WTC11 (cell line): ENCODE measurements around the gene CAT. TPM values are rescaled to one million over a fixed set of nuclear protein-coding genes. Genes with fewer than 3 reads are reported as not detected.

Source experiments
- ATAC-seq: fragments of 200-7000 bp; cut with Tn5 transposase; 2 replicates; pipeline ENCODE4 v1.10.0; 2021; ENCODE audit warnings: mild to moderate bottlenecking, moderate library complexity
- CTCF ChIA-PET: fragments of 300-600 bp; sonication (Branson Sonifier 250); formaldehyde crosslinking; loops from one replicate; lab custom pipeline; 2021; ENCODE audit warnings: antibody characterized with exemption; lab: Charles Lee
- POLR2A ChIA-PET: fragments of 350-600 bp; sonication (Branson Sonifier 250); formaldehyde crosslinking; loops from one replicate; lab custom pipeline; 2021; ENCODE audit warnings: antibody characterized with exemption; lab: Charles Lee
- DNase-seq: peaks from one replicate; pipeline ENCODE4 v3.0.0; 2021; ENCODE audit warnings: low spot score
- H3K27ac Mint-ChIP-seq: 2 replicates; pipeline ENCODE4 v1.8.0; 2021; ENCODE audit warnings: mixed read lengths
- H3K27me3 Mint-ChIP-seq: 2 replicates; pipeline ENCODE4 v1.8.0; 2021; ENCODE audit warnings: low read depth, mild to moderate bottlenecking, moderate library complexity, mixed read lengths
- H3K36me3 Mint-ChIP-seq: 2 replicates; pipeline ENCODE4 v1.8.0; 2021; ENCODE audit warnings: mixed read lengths
- H3K4me1 Mint-ChIP-seq: 2 replicates; pipeline ENCODE4 v1.8.0; 2022; ENCODE audit warnings: mixed read lengths
- H3K4me3 Mint-ChIP-seq: 2 replicates; pipeline ENCODE4 v1.8.0; 2021; ENCODE audit warnings: mild to moderate bottlenecking, moderate library complexity, mixed read lengths
- H3K9me3 Mint-ChIP-seq: 2 replicates; pipeline ENCODE4 v1.8.0; 2021; ENCODE audit warnings: mixed read lengths
- ATF1 ChIP-seq: sonication (generic); formaldehyde crosslinking; IDR thresholded peaks from 2 replicates; pipeline ENCODE4 v1.8.1; 2023; ENCODE audit warnings: mild to moderate bottlenecking, moderate library complexity, missing genetic modification reagents
- ELF4 ChIP-seq: sonication (generic); formaldehyde crosslinking; IDR thresholded peaks from 2 replicates; pipeline ENCODE4 v1.8.1; 2022; ENCODE audit warnings: low read depth, mild to moderate bottlenecking, moderate library complexity, missing genetic modification reagents
- GABPB1 ChIP-seq: sonication (generic); formaldehyde crosslinking; IDR thresholded peaks from 2 replicates; pipeline ENCODE4 v1.8.1; 2023; ENCODE audit warnings: mild to moderate bottlenecking, missing genetic modification reagents
- GTF2I ChIP-seq: fragments of 250-450 bp; sonication (Bioruptor Pico); conservative IDR thresholded peaks from 2 replicates; pipeline ENCODE4 v1.4.0; 2021; ENCODE audit warnings: mild to moderate bottlenecking
- JUN ChIP-seq: sonication (generic); formaldehyde crosslinking; IDR thresholded peaks from 2 replicates; pipeline ENCODE4 v1.8.0; 2023; ENCODE audit warnings: mild to moderate bottlenecking, missing genetic modification reagents
- NFATC4 ChIP-seq: fragments of 250-450 bp; sonication (Bioruptor Pico); IDR thresholded peaks from 2 replicates; pipeline ENCODE4 v1.9.0; 2021; ENCODE audit warnings: mild to moderate bottlenecking
- PRRX2 ChIP-seq: fragments of 250-450 bp; sonication (Bioruptor Pico); IDR thresholded peaks from 2 replicates; pipeline ENCODE4 v1.8.0; 2021; ENCODE audit warnings: mild to moderate bottlenecking
- RELA ChIP-seq: sonication (generic); formaldehyde crosslinking; IDR thresholded peaks from 2 replicates; pipeline ENCODE4 v1.8.1; 2022; ENCODE audit warnings: missing genetic modification reagents, mild to moderate bottlenecking, borderline replicate concordance
- TEAD1 ChIP-seq: sonication (generic); formaldehyde crosslinking; IDR thresholded peaks from 2 replicates; pipeline ENCODE4 v1.8.0; 2022; ENCODE audit warnings: mild to moderate bottlenecking, missing genetic modification reagents
- TEAD4 ChIP-seq: sonication (generic); formaldehyde crosslinking; IDR thresholded peaks from 2 replicates; pipeline ENCODE4 v1.8.0; 2022; ENCODE audit warnings: mild to moderate bottlenecking, missing genetic modification reagents
- USF2 ChIP-seq: sonication (generic); formaldehyde crosslinking; IDR thresholded peaks from 2 replicates; pipeline ENCODE4 v1.8.1; 2023; ENCODE audit warnings: mild to moderate bottlenecking, missing genetic modification reagents, moderate library complexity
- ZNF121 ChIP-seq: sonication (generic); formaldehyde crosslinking; IDR thresholded peaks from 2 replicates; pipeline ENCODE4 v1.8.0; 2023; ENCODE audit warnings: missing genetic modification reagents
- ZNF219 ChIP-seq: sonication (generic); formaldehyde crosslinking; IDR thresholded peaks from 2 replicates; pipeline ENCODE4 v1.8.0; 2023; ENCODE audit warnings: missing genetic modification reagents, mild to moderate bottlenecking, borderline replicate concordance
- ZNF232 ChIP-seq: sonication (generic); formaldehyde crosslinking; IDR thresholded peaks from 2 replicates; pipeline ENCODE4 v1.8.0; 2022; ENCODE audit warnings: mild to moderate bottlenecking, missing genetic modification reagents
- ZNF396 ChIP-seq: fragments of 250-450 bp; sonication (Bioruptor Pico); IDR thresholded peaks from 2 replicates; pipeline ENCODE4 v1.8.0; 2021; ENCODE audit warnings: mild to moderate bottlenecking, moderate library complexity, borderline replicate concordance
- total RNA-seq: library from RNA; stranded (reverse); gene quantifications from 3 replicates; pipeline ENCODE4 v1.2.3, GENCODE V29; 2021
- TF ChIP-seq, protein P1 (sequence below): fragments of 200-600 bp; IDR thresholded peaks from 2 replicates; pipeline ENCODE4 v1.8.0; 2022; ENCODE audit warnings: antibody characterized with exemption
- TF ChIP-seq, protein P2 (sequence below): fragments of 250-450 bp; sonication (Bioruptor Pico); conservative IDR thresholded peaks from 2 replicates; pipeline ENCODE4 v1.9.0; 2021; ENCODE audit warnings: mild to moderate bottlenecking
- TF ChIP-seq, protein P3 (sequence below): sonication (generic); formaldehyde crosslinking; IDR thresholded peaks from 2 replicates; pipeline ENCODE4 v1.8.1; 2022; ENCODE audit warnings: mild to moderate bottlenecking, missing genetic modification reagents, moderate library complexity, borderline replicate concordance
- TF ChIP-seq, protein P4 (sequence below): fragments of 250-450 bp; sonication (Bioruptor Pico); IDR thresholded peaks from 2 replicates; pipeline ENCODE4 v1.9.0; 2021; ENCODE audit warnings: mild to moderate bottlenecking

The CAT gene
- total RNA-seq, 1 experiment from 2014 or later, result 9.3 TPM

- no peaks in the 10 kb centered on the region for H3K27me3 Mint-ChIP-seq
- peaks cover 55% of the 10 kb centered on the region for H3K36me3 Mint-ChIP-seq
- peak; percentile 71 for ATAC-seq
- POLR2A ChIA-PET, result no interaction called here
- H3K4me3 Mint-ChIP-seq, result no peak overlapping the region
- no peak overlapping the region for H3K27ac Mint-ChIP-seq
- H3K4me1 Mint-ChIP-seq, result no peaks in the 10 kb centered on the region
- peaks cover 20% of the 10 kb centered on the region for H3K9me3 Mint-ChIP-seq
- CTCF ChIA-PET, result interaction anchor here (0.9 to 2.9 kb wide), 13 partner anchors 10 to 318 kb away, joined by 3 to 14 read pairs (median 4); no protein-coding TSS in a partner anchor
- TF ChIP-seq, protein P1, sequence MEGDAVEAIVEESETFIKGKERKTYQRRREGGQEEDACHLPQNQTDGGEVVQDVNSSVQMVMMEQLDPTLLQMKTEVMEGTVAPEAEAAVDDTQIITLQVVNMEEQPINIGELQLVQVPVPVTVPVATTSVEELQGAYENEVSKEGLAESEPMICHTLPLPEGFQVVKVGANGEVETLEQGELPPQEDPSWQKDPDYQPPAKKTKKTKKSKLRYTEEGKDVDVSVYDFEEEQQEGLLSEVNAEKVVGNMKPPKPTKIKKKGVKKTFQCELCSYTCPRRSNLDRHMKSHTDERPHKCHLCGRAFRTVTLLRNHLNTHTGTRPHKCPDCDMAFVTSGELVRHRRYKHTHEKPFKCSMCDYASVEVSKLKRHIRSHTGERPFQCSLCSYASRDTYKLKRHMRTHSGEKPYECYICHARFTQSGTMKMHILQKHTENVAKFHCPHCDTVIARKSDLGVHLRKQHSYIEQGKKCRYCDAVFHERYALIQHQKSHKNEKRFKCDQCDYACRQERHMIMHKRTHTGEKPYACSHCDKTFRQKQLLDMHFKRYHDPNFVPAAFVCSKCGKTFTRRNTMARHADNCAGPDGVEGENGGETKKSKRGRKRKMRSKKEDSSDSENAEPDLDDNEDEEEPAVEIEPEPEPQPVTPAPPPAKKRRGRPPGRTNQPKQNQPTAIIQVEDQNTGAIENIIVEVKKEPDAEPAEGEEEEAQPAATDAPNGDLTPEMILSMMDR, result peak; percentile 47; the same call in 1 of the 2 replicates
- TF ChIP-seq NFATC4 (CRISPR knock-in tag), result no peak
- TF ChIP-seq, all 79 proteins: peak for 1
- DNase-seq, result peak; percentile 38
These were observed 29.6 kb downstream of the CAT start for GRCh38 chr11:34468209-34468841.

DNA sequence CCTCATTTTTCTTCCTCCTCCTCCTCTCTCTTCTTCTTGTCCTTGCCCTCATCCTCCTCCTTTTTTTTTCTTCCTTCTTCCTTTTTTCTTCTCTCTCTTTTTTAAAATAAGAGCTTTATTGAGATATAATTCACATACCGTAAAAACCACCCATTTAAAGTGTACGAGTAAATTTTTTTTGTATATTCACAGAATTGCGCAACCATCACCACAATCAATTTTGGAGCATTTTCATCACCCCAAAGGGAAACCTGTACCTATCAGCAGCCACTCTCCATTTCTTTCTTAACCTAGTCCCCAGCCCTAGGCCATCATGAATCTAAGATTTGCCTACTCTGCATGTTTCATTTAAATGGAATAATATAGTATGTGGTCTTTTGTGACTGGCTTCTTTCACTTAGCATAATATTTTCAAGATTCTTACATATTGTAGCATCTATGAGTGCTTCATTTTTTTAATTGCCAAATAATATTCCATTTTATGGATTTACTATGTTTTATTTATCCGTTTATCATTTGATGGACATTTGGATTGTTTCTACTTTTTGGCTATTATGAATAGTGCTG is 35.0 kb downstream of the CAT start:
- Mint-ChIP-seq H3K27me3 (no peaks in the 10 kb centered on the region; the same call in 1 of the 2 replicates), H3K9me3 (no peaks in the 10 kb centered on the region), H3K27ac (no peak overlapping the region), H3K4me3 (no peak overlapping the region), H3K4me1 (no peaks in the 10 kb centered on the region), H3K36me3 (peaks cover 11% of the 10 kb centered on the region)
- DNase-seq (no peak), ATAC-seq (no peak)
- CTCF ChIA-PET, result no interaction called here
- POLR2A ChIA-PET, result no interaction called here
- no peak for TF ChIP-seq USF2 (CRISPR knock-in tag)
- no peak for TF ChIP-seq ATF1 (CRISPR knock-in tag)
- no peak for TF ChIP-seq GABPB1
- no peak for TF ChIP-seq TEAD1 (CRISPR knock-in tag)
- no peak for TF ChIP-seq ELF4
- TF ChIP-seq JUN (CRISPR knock-in tag), result no peak

DNA sequence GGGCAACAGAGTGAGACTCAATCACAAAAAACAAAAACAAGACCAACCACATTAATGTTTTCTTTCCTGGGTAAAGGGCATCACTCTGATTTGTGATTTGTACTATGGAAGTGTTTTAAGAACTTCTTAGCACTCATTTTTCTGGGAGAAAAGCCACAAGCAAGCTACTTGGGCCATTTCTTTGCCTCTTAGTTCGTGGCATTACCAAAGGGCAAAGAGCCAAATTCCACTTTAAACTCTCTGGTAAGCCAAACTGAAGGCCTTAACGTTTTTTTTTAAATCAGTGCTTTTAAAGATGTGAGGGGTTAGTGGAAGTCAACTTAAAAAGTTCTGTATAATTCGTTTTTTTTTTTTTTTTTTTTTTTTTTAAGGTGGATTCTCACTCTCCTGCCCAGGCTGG is 36.9 kb downstream of the CAT start:
- POLR2A ChIA-PET, result no interaction called here
- TF ChIP-seq ZNF219 (no peak), ZNF232 (no peak), TEAD4 (no peak), RELA (CRISPR knock-in tag) (no peak)
- TF ChIP-seq, protein P2, sequence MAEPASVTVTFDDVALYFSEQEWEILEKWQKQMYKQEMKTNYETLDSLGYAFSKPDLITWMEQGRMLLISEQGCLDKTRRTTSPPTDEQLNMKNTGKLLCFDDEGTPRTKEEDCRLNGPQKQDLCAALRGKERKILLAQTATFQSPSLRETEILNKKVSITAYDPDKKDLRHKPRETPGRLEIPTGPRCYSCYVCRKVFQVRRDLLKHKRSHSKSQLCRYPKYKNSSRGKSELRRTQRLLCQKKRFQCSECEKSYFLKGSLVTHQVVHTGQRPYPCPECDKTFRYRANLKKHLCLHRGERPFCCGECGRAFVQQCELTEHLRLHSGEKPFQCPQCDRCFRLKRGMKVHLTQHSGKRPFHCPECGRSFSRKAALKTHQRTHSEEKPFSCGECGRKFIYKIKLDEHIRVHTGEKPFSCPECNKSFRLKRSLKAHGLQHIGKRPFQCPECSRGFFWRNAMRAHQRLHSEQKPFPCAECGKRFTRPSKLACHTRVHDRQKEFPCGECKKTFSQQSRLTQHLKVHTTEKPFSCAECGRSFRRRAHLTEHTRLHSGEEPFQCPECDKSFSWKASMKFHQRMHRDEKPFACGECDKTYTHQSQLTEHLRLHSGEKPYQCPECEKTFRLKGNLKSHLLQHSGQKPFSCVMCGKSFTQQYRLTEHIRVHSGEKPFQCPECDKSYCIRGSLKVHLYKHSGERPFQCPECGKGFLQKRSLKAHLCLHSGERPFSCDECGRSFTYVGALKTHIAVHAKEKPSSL (CRISPR knock-in tag), result no peak
- CTCF ChIA-PET, result interaction anchor here (1.0 kb wide), 1 partner anchor 17 kb away, joined by 4 read pairs; no protein-coding TSS in a partner anchor

GRCh38 chr11:34476849-34477248 is 38.1 kb downstream of the CAT start:
- ChIA-PET POLR2A (no interaction called here), CTCF (no interaction called here)
- Mint-ChIP-seq H3K27ac (no peak overlapping the region), H3K4me1 (no peaks in the 10 kb centered on the region), H3K27me3 (no peaks in the 10 kb centered on the region; the same call in 1 of the 2 replicates), H3K9me3 (no peaks in the 10 kb centered on the region), H3K4me3 (no peak overlapping the region), H3K36me3 (peaks cover 5% of the 10 kb centered on the region; the same call in 1 of the 2 replicates)
- ATAC-seq (no peak), DNase-seq (no peak)
- TF ChIP-seq, protein P3, sequence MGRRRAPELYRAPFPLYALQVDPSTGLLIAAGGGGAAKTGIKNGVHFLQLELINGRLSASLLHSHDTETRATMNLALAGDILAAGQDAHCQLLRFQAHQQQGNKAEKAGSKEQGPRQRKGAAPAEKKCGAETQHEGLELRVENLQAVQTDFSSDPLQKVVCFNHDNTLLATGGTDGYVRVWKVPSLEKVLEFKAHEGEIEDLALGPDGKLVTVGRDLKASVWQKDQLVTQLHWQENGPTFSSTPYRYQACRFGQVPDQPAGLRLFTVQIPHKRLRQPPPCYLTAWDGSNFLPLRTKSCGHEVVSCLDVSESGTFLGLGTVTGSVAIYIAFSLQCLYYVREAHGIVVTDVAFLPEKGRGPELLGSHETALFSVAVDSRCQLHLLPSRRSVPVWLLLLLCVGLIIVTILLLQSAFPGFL, result no peak
- TF ChIP-seq ZNF396 (CRISPR knock-in tag) (no peak), ELF4 (no peak), PRRX2 (CRISPR knock-in tag) (no peak), ZNF121 (CRISPR knock-in tag) (no peak), GTF2I (no peak), ZNF219 (no peak)
- TF ChIP-seq, protein P4, sequence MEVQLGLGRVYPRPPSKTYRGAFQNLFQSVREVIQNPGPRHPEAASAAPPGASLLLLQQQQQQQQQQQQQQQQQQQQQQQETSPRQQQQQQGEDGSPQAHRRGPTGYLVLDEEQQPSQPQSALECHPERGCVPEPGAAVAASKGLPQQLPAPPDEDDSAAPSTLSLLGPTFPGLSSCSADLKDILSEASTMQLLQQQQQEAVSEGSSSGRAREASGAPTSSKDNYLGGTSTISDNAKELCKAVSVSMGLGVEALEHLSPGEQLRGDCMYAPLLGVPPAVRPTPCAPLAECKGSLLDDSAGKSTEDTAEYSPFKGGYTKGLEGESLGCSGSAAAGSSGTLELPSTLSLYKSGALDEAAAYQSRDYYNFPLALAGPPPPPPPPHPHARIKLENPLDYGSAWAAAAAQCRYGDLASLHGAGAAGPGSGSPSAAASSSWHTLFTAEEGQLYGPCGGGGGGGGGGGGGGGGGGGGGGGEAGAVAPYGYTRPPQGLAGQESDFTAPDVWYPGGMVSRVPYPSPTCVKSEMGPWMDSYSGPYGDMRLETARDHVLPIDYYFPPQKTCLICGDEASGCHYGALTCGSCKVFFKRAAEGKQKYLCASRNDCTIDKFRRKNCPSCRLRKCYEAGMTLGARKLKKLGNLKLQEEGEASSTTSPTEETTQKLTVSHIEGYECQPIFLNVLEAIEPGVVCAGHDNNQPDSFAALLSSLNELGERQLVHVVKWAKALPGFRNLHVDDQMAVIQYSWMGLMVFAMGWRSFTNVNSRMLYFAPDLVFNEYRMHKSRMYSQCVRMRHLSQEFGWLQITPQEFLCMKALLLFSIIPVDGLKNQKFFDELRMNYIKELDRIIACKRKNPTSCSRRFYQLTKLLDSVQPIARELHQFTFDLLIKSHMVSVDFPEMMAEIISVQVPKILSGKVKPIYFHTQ (CRISPR knock-in tag), result no peak

More for the DNA sequence above, 36.9 kb downstream of the CAT start:
- Mint-ChIP-seq H3K9me3 (no peaks in the 10 kb centered on the region), H3K4me1 (no peaks in the 10 kb centered on the region), H3K4me3 (no peak overlapping the region), H3K36me3 (peaks cover 11% of the 10 kb centered on the region), H3K27ac (no peak overlapping the region), H3K27me3 (no peaks in the 10 kb centered on the region; the same call in 1 of the 2 replicates)
- DNase-seq, result no peak
- ATAC-seq, result no peak
